K562 (cell line): ENCODE measurements around the gene PFN3.

ENCODE experiments used
- EZH2 ChIP-seq: IDR thresholded peaks from 2 replicates; pipeline ENCODE4 v1.6.1; 2012; ENCODE audit warnings: low read depth, mild to moderate bottlenecking, inconsistent platforms, low read length, borderline replicate concordance
- POLR2A ChIP-seq: fragments of 450-650 bp; conservative IDR thresholded peaks from 2 replicates; pipeline ENCODE4 v1.6.1; 2016
- TAF1 ChIP-seq: IDR thresholded peaks from 2 replicates; pipeline ENCODE4 v1.6.1; 2011; ENCODE audit warnings: mild to moderate bottlenecking, low read length, moderate library complexity; ENCODE audit not compliant: insufficient read depth, control insufficient read depth, severe bottlenecking; ENCODE audit errors: extremely low read depth
- TBL1XR1 ChIP-seq, 2 experiments: IDR thresholded peaks; 2 replicates each; pipeline ENCODE4 v1.6.1; 2012; ENCODE audit warnings: improper control_type of control experiment in 2 of 2, low read length in 2 of 2, mild to moderate bottlenecking in 1 of 2
- ZNF639 ChIP-seq, 2 experiments: fragments of 200-800 bp in 1 of 2; sonication (Bioruptor generic) in 1 of 2; sonication (generic) in 1 of 2; formaldehyde crosslinking in 1 of 2; IDR thresholded peaks in 1 of 2; conservative IDR thresholded peaks in 1 of 2; 2 replicates each; pipeline versions ENCODE4 v1.5.0 to v1.6.1; 2016 to 2020; ENCODE audit warnings: missing compliant biosample characterization in 1 of 2, missing genetic modification characterization in 1 of 2, missing genetic modification reagents in 1 of 2

- peak; percentile 44 for TF ChIP-seq TAF1
- TF ChIP-seq POLR2A: no peak
- TF ChIP-seq EZH2: no peak
- no peak for TF ChIP-seq TBL1XR1 (IDR thresholded peaks at IDR 0.05; ENCODE audit: low read length in 2 of 2)
- peak in 1 of 2 experiments; percentile 60; a peak in 1 of 4 replicates for TF ChIP-seq ZNF639 (CRISPR knock-in tag; conservative IDR thresholded peaks at IDR 0.05 in 1 of 2, IDR thresholded peaks at IDR 0.05 in 1 of 2)
Observed at GRCh38 chr5:177370488-177371119, 29.9 kb downstream of the PFN3 start.
